ENCODE measurements around the gene PRKCE. TPM values are rescaled to one million over a fixed set of nuclear protein-coding genes. Genes with fewer than 3 reads are reported as not detected.

PRKCE gene
- total RNA-seq, 1 experiment from 2014 or later: 4.4 TPM

- intact Hi-C loops (cut with micrococcal nuclease; ENCODE audit: unreplicated experiment): no loop called here
- H3K4me1 Mint-ChIP-seq (ENCODE audit: low read depth, unreplicated experiment): peaks cover 1% of the 10 kb centered on the region
- BruUV-seq (replicated peaks): no TSS peak
Measured at GRCh38 chr2:45816272-45816671, 164.8 kb downstream of the PRKCE start.

GRCh38 chr2:45818591-45818990, 167.1 kb downstream of the PRKCE start:
- Mint-ChIP-seq H3K9me3 (ENCODE audit: unreplicated experiment) (no peaks in the 10 kb centered on the region), H3K27ac (ENCODE audit: unreplicated experiment) (no peak overlapping the region), H3K27me3 (ENCODE audit: insufficient read depth, unreplicated experiment) (no peaks in the 10 kb centered on the region), H3K36me3 (ENCODE audit: insufficient read depth, unreplicated experiment) (no peaks in the 10 kb centered on the region), H3K4me1 (ENCODE audit: low read depth, unreplicated experiment) (peaks cover 8% of the 10 kb centered on the region), H3K4me3 (ENCODE audit: unreplicated experiment) (no peak overlapping the region)
- intact Hi-C loops (cut with micrococcal nuclease; ENCODE audit: unreplicated experiment): no loop called here
- ChIA-PET POLR2A (no interaction called here), CTCF (no interaction called here)
- no peak overlapping the region for H3K4me3 ChIP-seq (ENCODE audit: low read depth, low read length)
- no peak for TF ChIP-seq CTCF (IDR thresholded peaks at IDR 0.05; ENCODE audit: insufficient read depth in 1 of 2, low read depth in 1 of 2, low read length in 1 of 2, severe bottlenecking in 1 of 2, unreplicated experiment in 1 of 2)
- H3K9me3 ChIP-seq: no peaks in the 10 kb centered on the region
- DNase-seq: no peak
- no TSS peak for BruUV-seq (replicated peaks)
- no peaks in the 10 kb centered on the region for H3K4me1 ChIP-seq
- no peaks in the 10 kb centered on the region for H3K36me3 ChIP-seq (ENCODE audit: control insufficient read depth, insufficient read depth, low read length)
- no peaks in the 10 kb centered on the region for H3K27me3 ChIP-seq (replicated peaks; ENCODE audit: control insufficient read depth, insufficient read depth, low read length)

More at GRCh38 chr2:45816272-45816671, 164.8 kb downstream of the PRKCE start:
- H3K9me3 ChIP-seq: no peaks in the 10 kb centered on the region
- no peak overlapping the region for H3K4me3 ChIP-seq (ENCODE audit: low read depth, low read length)
- Mint-ChIP-seq H3K27me3 (ENCODE audit: insufficient read depth, unreplicated experiment) (peaks cover 5% of the 10 kb centered on the region), H3K4me3 (ENCODE audit: unreplicated experiment) (no peak overlapping the region), H3K9me3 (ENCODE audit: unreplicated experiment) (no peaks in the 10 kb centered on the region), H3K36me3 (ENCODE audit: insufficient read depth, unreplicated experiment) (no peaks in the 10 kb centered on the region), H3K27ac (ENCODE audit: unreplicated experiment) (no peak overlapping the region)
- H3K4me1 ChIP-seq: no peaks in the 10 kb centered on the region
- ChIA-PET CTCF (no interaction called here), POLR2A (no interaction called here)
- H3K36me3 ChIP-seq (ENCODE audit: control insufficient read depth, insufficient read depth, low read length): no peaks in the 10 kb centered on the region
- no peak for TF ChIP-seq CTCF (IDR thresholded peaks at IDR 0.05; ENCODE audit: insufficient read depth in 1 of 2, low read depth in 1 of 2, low read length in 1 of 2, severe bottlenecking in 1 of 2, unreplicated experiment in 1 of 2)
- no peak for DNase-seq
- H3K27me3 ChIP-seq (replicated peaks; ENCODE audit: control insufficient read depth, insufficient read depth, low read length): no peaks in the 10 kb centered on the region

- H3K27me3 Mint-ChIP-seq (ENCODE audit: insufficient read depth, unreplicated experiment): no peaks in the 10 kb centered on the region
- TF ChIP-seq CTCF (IDR thresholded peaks at IDR 0.05; ENCODE audit: insufficient read depth in 1 of 2, low read depth in 1 of 2, low read length in 1 of 2, severe bottlenecking in 1 of 2, unreplicated experiment in 1 of 2): no peak
- DNase-seq: no peak
- no TSS peak for BruUV-seq (replicated peaks)
- CTCF ChIA-PET: no interaction called here
- H3K36me3 Mint-ChIP-seq (ENCODE audit: insufficient read depth, unreplicated experiment): no peaks in the 10 kb centered on the region
- no peaks in the 10 kb centered on the region for H3K4me1 ChIP-seq
- H3K27ac Mint-ChIP-seq (ENCODE audit: unreplicated experiment): no peak overlapping the region
- H3K9me3 Mint-ChIP-seq (ENCODE audit: unreplicated experiment): no peaks in the 10 kb centered on the region
- no peaks in the 10 kb centered on the region for H3K36me3 ChIP-seq (ENCODE audit: control insufficient read depth, insufficient read depth, low read length)
- no peaks in the 10 kb centered on the region for H3K9me3 ChIP-seq
- POLR2A ChIA-PET: no interaction called here
- intact Hi-C loops (cut with micrococcal nuclease; ENCODE audit: unreplicated experiment): no loop called here
- H3K4me3 Mint-ChIP-seq (ENCODE audit: unreplicated experiment): no peak overlapping the region
- H3K4me1 Mint-ChIP-seq (ENCODE audit: low read depth, unreplicated experiment): peaks cover 8% of the 10 kb centered on the region
- H3K4me3 ChIP-seq (ENCODE audit: low read depth, low read length): no peak overlapping the region
- H3K27me3 ChIP-seq (replicated peaks; ENCODE audit: control insufficient read depth, insufficient read depth, low read length): no peaks in the 10 kb centered on the region
Measured at GRCh38 chr2:45820048-45820447, 168.6 kb downstream of the PRKCE start.

All from Caco-2 (cell line).